HEK293T (cell line): ENCODE measurements around the gene CXCL8.

Experiments used
- BHLHE40 ChIP-seq: fragments of 450-650 bp; IDR thresholded peaks from 2 replicates; pipeline ENCODE4 v1.6.1; 2016; ENCODE audit warnings: mild to moderate bottlenecking, moderate library complexity, borderline replicate concordance
- FOXK2 ChIP-seq: fragments of 450-650 bp; IDR thresholded peaks from 2 replicates; pipeline ENCODE4 v1.6.1; 2016; ENCODE audit warnings: mild to moderate bottlenecking

- TF ChIP-seq BHLHE40 (no peak), FOXK2 (no peak)
Measured at GRCh38 chr4:73707918-73708577, 32.3 kb upstream of the CXCL8 start.
